Testis (tissue), 3 donors: ENCODE data around the gene YIPF3. TPM values are rescaled to one million over a fixed set of nuclear protein-coding genes. Genes with fewer than 3 reads are reported as not detected.

Source experiments
- DNase-seq: peaks from one replicate; pipeline ENCODE4 v3.0.0-alpha.2; 2019
- H3K27ac ChIP-seq, 2 donors: fragments of 200-600 bp; sonication (generic); one replicate each; pipeline ENCODE4 v1.5.1; 2019
- H3K27me3 ChIP-seq: fragments of 200-600 bp; sonication (generic); one replicate; pipeline ENCODE4 v1.5.1; 2019
- H3K36me3 ChIP-seq: fragments of 200-600 bp; sonication (generic); one replicate; pipeline ENCODE4 v1.5.1; 2017; ENCODE audit warnings: low read depth; ENCODE audit errors: missing control alignments
- H3K4me1 ChIP-seq: fragments of 200-600 bp; sonication (generic); one replicate; pipeline ENCODE4 v1.5.1; 2019
- H3K4me3 ChIP-seq, 2 donors: fragments of 200-600 bp; sonication (generic); one replicate each; pipeline ENCODE4 v1.5.1; 2017 to 2019
- H3K9me3 ChIP-seq: fragments of 200-600 bp; sonication (generic); one replicate; pipeline ENCODE4 v1.5.1; 2017
- CTCF ChIP-seq, 3 experiments: fragments of 450-650 bp in 2 of 3; fragments of 200-600 bp in 1 of 3; sonication (generic) in 1 of 3; IDR thresholded peaks; one replicate each; pipeline ENCODE4 v1.5.1; 2016 to 2019; ENCODE audit warnings: antibody characterized with exemption in 3 of 3, mild to moderate bottlenecking in 2 of 3, moderate library complexity in 1 of 3
- POLR2A ChIP-seq: fragments of 450-650 bp; IDR thresholded peaks from one replicate; pipeline ENCODE4 v1.6.1; 2017; ENCODE audit warnings: antibody characterized with exemption, mild to moderate bottlenecking, moderate library complexity
- WGBS, 2 donors: methylation state at CpG; one replicate each; pipeline ENCODE4 v1.1.5; 2018; 5-methylcytosine and 5-hydroxymethylcytosine counted together
- intact Hi-C: fragments of 100-400 bp; cut with DNase I; formaldehyde crosslinking; loops from one replicate; pipeline ENCODE4 v1.15.1; 2023; ENCODE audit warnings: low total_unique reads
- polyA plus RNA-seq: library from polyadenylated mRNA; stranded (reverse); fragments of 350-450 nt; fragmentation: Illumina TruSeq; extraction: RNeasy Lipid Tissue Mini Kit (QIAGEN cat#74804); gene quantifications from one replicate; pipeline ENCODE4 v1.2.3, GENCODE V29; 2014; ENCODE audit warnings: low read depth, low replicate concordance; ENCODE audit not compliant: insufficient read depth
- total RNA-seq, 2 donors: library from RNA; depleted of rRNA; stranded (reverse); fragments of >200 nt; gene quantifications; one replicate each; pipeline ENCODE4 v1.2.3, GENCODE V29; 2016

The YIPF3 gene
- total and polyA plus RNA-seq, 3 donors from 2014 or later: 130 to 138 (median 131) TPM

DNA sequence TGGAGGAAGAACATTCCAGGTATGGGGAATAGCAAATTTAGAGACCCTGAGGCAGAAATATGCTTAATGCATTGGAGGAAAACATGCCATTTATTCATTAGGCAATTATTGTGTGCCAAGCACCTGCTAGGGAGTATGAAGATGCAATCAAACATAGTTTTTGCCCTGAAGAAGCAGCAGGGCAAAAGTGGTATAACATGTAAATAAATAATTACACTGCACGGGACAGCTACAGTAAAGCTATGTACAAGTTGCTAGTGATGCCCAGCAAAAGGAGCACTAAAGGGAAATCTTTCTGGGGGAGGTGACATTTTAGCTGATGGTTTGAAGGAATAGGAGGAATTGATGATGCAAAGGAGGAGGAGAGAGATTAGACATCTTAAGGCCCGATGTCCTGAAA lies 40.0 kb downstream of the YIPF3 start:
- intact Hi-C loops: no loop called here
- no peaks in the 10 kb centered on the region for H3K27me3 ChIP-seq

GRCh38 chr6:43475516-43475915 lies 41.2 kb downstream of the YIPF3 start:
- H3K9me3 ChIP-seq: no peaks in the 10 kb centered on the region
- no peak for DNase-seq
- H3K4me1 ChIP-seq: peaks cover 7% of the 10 kb centered on the region
- TF ChIP-seq POLR2A (no peak), CTCF (IDR thresholded peaks at IDR 0.05) (no peak)
- intact Hi-C loops: no loop called here
- H3K27ac ChIP-seq: no peak overlapping the region
- no peaks in the 10 kb centered on the region for H3K36me3 ChIP-seq
- no peaks in the 10 kb centered on the region for H3K27me3 ChIP-seq
- H3K4me3 ChIP-seq: no peak overlapping the region
- WGBS, 2 donors: 75 to 77% methylated on average over 6 of the region's 6 CpGs

More for the DNA sequence above, 40.0 kb downstream of the YIPF3 start:
- no peak for DNase-seq
- H3K9me3 ChIP-seq: no peaks in the 10 kb centered on the region
- no peak for TF ChIP-seq CTCF (IDR thresholded peaks at IDR 0.05)
- 15 to 19% methylated on average over 2 of the region's 2 CpGs for WGBS, 2 donors
- no peak overlapping the region for H3K27ac ChIP-seq
- peaks cover 7% of the 10 kb centered on the region for H3K4me1 ChIP-seq
- peak overlapping the region; percentile 74 for H3K4me3 ChIP-seq
- H3K36me3 ChIP-seq: no peaks in the 10 kb centered on the region

GRCh38 chr6:43472515-43472914 lies 44.2 kb downstream of the YIPF3 start:
- H3K9me3 ChIP-seq: no peaks in the 10 kb centered on the region
- H3K4me3 ChIP-seq: no peak overlapping the region
- no peak for DNase-seq
- intact Hi-C loops: no loop called here
- H3K36me3 ChIP-seq: no peaks in the 10 kb centered on the region
- TF ChIP-seq POLR2A: no peak
- no peak for TF ChIP-seq CTCF (IDR thresholded peaks at IDR 0.05)
- no peaks in the 10 kb centered on the region for H3K27me3 ChIP-seq
- H3K4me1 ChIP-seq: no peaks in the 10 kb centered on the region
- 97 to 99% methylated on average over 4 of the region's 4 CpGs for WGBS, 2 donors
- no peak overlapping the region for H3K27ac ChIP-seq

DNA sequence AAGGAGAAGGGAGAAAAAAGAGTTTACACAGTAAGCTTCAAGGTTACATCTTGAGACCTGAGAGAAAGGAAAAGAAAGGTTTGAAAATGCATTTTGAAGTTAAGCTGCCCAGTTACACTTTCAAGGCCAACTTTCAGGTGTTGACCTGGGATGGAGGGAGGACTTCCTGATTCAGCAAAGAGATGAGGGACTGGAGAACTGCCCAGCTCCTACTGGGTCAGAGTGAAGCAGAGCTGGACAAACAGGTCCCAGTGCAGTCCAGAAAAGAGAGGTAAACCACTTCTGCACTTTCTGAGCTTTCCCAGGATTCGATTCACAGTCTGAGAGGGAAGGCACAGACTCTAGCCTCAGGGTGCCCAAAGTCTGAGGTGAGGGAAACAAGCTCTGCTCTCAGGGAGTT lies 45.3 kb downstream of the YIPF3 start:
- intact Hi-C loops: no loop called here
- DNase-seq: no peak
- Histone ChIP-seq H3K4me1 (no peaks in the 10 kb centered on the region), H3K27me3 (no peaks in the 10 kb centered on the region), H3K9me3 (no peaks in the 10 kb centered on the region), H3K36me3 (no peaks in the 10 kb centered on the region), H3K27ac (no peak overlapping the region), H3K4me3 (no peak overlapping the region)
- TF ChIP-seq POLR2A (no peak), CTCF (IDR thresholded peaks at IDR 0.05) (no peak)
- 71 to 88% methylated on average over 1 of the region's 1 CpG for WGBS, 2 donors

- TF ChIP-seq POLR2A: no peak
- TF ChIP-seq CTCF (IDR thresholded peaks at IDR 0.05): no peak
- intact Hi-C loops: no loop called here
- 92 to 95% methylated on average over 7 of the region's 7 CpGs for WGBS, 2 donors
- DNase-seq: no peak
- Histone ChIP-seq H3K9me3 (no peaks in the 10 kb centered on the region), H3K4me1 (no peaks in the 10 kb centered on the region), H3K36me3 (no peaks in the 10 kb centered on the region), H3K4me3 (no peak overlapping the region), H3K27me3 (no peaks in the 10 kb centered on the region), H3K27ac (no peak overlapping the region)
Observed at GRCh38 chr6:43469947-43470346, 46.8 kb downstream of the YIPF3 start.
